ENCODE results near the gene SAMD13. TPM values are rescaled to one million over a fixed set of nuclear protein-coding genes. Genes with fewer than 3 reads are reported as not detected.

Gene SAMD13
- total RNA-seq, 4 donors from 2014 or later: 0.33 to 2.5 (median 2.1) TPM; not detected in 1

GRCh38 chr1:84344286-84344685 is 42.8 kb downstream of the SAMD13 start:
- no peak overlapping the region for H3K4me3 ChIP-seq
- DNase-seq (ENCODE audit: extremely low spot score): no peak
- intact Hi-C loops (cut with DNase I): no loop called here
- no peak overlapping the region for H3K27ac ChIP-seq (replicated peaks in 1 of 4)
- H3K36me3 ChIP-seq: no peaks in the 10 kb centered on the region
- TF ChIP-seq, protein P1, sequence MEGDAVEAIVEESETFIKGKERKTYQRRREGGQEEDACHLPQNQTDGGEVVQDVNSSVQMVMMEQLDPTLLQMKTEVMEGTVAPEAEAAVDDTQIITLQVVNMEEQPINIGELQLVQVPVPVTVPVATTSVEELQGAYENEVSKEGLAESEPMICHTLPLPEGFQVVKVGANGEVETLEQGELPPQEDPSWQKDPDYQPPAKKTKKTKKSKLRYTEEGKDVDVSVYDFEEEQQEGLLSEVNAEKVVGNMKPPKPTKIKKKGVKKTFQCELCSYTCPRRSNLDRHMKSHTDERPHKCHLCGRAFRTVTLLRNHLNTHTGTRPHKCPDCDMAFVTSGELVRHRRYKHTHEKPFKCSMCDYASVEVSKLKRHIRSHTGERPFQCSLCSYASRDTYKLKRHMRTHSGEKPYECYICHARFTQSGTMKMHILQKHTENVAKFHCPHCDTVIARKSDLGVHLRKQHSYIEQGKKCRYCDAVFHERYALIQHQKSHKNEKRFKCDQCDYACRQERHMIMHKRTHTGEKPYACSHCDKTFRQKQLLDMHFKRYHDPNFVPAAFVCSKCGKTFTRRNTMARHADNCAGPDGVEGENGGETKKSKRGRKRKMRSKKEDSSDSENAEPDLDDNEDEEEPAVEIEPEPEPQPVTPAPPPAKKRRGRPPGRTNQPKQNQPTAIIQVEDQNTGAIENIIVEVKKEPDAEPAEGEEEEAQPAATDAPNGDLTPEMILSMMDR (IDR thresholded peaks at IDR 0.05): no peak
- TF ChIP-seq EP300 (IDR thresholded peaks at IDR 0.05): no peak
- no peak for TF ChIP-seq POLR2A (IDR thresholded peaks at IDR 0.05; ENCODE audit: low read depth)
- TF ChIP-seq POLR2AphosphoS5 (IDR thresholded peaks at IDR 0.05): no peak
- H3K9me3 ChIP-seq: peaks cover 0 to 7% (median 0%) of the 10 kb centered on the region in 4 donors
- H3K4me1 ChIP-seq: no peaks in the 10 kb centered on the region
- 86% methylated on average over 1 of the region's 1 CpG for WGBS
- H3K27me3 ChIP-seq: no peaks in the 10 kb centered on the region

DNA sequence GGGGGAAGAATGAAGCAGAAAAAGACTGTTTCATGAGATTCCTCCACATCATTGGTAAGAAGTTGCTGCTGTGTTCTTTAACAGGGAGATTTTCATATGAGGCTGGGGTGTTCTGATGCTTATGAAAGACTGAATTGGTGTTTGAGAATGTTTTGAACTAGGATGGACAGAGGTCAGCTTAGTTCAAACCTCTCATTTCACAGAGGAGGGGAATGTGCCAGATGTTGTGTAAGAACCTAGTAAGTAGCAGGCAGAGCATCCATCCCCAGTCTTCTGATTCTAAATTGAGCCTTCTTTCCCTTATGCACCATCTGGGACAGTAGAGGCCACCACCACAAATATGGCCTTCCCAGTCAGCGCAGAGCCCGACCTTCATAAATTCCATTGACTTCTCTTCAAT is 43.7 kb downstream of the SAMD13 start:
- no peaks in the 10 kb centered on the region for H3K4me1 ChIP-seq
- TF ChIP-seq, protein P1 (IDR thresholded peaks at IDR 0.05): no peak
- no peak for TF ChIP-seq POLR2A (IDR thresholded peaks at IDR 0.05; ENCODE audit: low read depth)
- no peak for TF ChIP-seq POLR2AphosphoS5 (IDR thresholded peaks at IDR 0.05)
- H3K27me3 ChIP-seq: no peaks in the 10 kb centered on the region
- H3K9me3 ChIP-seq: peaks cover 0 to 7% (median 0%) of the 10 kb centered on the region in 4 donors
- no peak for DNase-seq (ENCODE audit: extremely low spot score)
- WGBS: 98% methylated on average over 2 of the region's 2 CpGs
- no peak overlapping the region for H3K27ac ChIP-seq (replicated peaks in 1 of 4)
- H3K36me3 ChIP-seq: no peaks in the 10 kb centered on the region
- intact Hi-C loops (cut with DNase I): no loop called here
- H3K4me3 ChIP-seq: no peak overlapping the region

GRCh38 chr1:84347271-84347931 is 45.9 kb downstream of the SAMD13 start:
- intact Hi-C loops (cut with DNase I): no loop called here
- 57% methylated on average over 6 of the region's 6 CpGs for WGBS
- no peaks in the 10 kb centered on the region for H3K36me3 ChIP-seq
- no peak overlapping the region for H3K4me3 ChIP-seq
- H3K27me3 ChIP-seq: no peaks in the 10 kb centered on the region
- no peaks in the 10 kb centered on the region for H3K4me1 ChIP-seq
- no peak overlapping the region for H3K27ac ChIP-seq (replicated peaks in 1 of 4)
- peaks cover 0 to 2% (median 0%) of the 10 kb centered on the region in 4 donors for H3K9me3 ChIP-seq
- TF ChIP-seq POLR2AphosphoS5 (IDR thresholded peaks at IDR 0.05) (no peak), POLR2A (IDR thresholded peaks at IDR 0.05; ENCODE audit: low read depth) (no peak), EP300 (IDR thresholded peaks at IDR 0.05) (no peak)
- TF ChIP-seq, protein P1 (IDR thresholded peaks at IDR 0.05): no peak
- no peak for DNase-seq (ENCODE audit: extremely low spot score)

DNA sequence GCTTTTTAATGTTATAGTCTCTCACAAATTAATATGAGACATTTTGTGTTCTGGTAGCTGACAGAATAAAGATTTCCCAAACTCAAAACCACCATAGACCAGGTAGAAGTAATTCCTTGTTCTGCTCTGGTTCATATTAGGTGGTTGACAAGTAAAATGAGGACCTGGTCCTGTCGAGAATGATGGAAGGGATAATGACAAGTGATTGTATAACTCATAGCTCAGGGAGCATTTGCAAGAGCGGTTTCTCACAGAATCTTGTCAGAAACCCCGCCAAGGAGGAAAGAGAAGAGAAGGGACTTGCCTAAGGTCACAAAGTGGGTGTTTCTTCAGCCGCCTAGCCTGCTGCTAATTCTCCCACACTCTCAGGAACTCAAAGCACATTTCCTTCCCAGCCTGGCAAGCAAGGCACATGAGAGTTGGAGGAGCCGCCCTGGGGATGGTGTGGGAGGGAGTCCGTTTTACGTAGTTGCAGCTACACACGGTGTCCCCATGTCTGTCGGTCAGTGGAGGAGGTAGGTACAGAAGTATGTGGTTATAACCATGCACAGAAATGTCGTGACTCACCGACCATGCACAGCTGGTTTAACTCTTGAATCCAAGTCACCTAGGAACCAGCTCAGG is 46.5 kb downstream of the SAMD13 start:
- H3K4me3 ChIP-seq: no peak overlapping the region
- no peaks in the 10 kb centered on the region for H3K9me3 ChIP-seq
- no peaks in the 10 kb centered on the region for H3K36me3 ChIP-seq
- no peak for DNase-seq (ENCODE audit: extremely low spot score)
- no peak overlapping the region for H3K27ac ChIP-seq (replicated peaks in 1 of 4)
- intact Hi-C loops (cut with DNase I): no loop called here
- 81% methylated on average over 11 of the region's 11 CpGs for WGBS
- no peaks in the 10 kb centered on the region for H3K27me3 ChIP-seq
- peaks cover 0 to 3% (median under 1%) of the 10 kb centered on the region in 4 donors for H3K4me1 ChIP-seq
- no peak for TF ChIP-seq POLR2AphosphoS5 (IDR thresholded peaks at IDR 0.05)
- TF ChIP-seq, protein P1 (IDR thresholded peaks at IDR 0.05): no peak
- no peak for TF ChIP-seq POLR2A (IDR thresholded peaks at IDR 0.05; ENCODE audit: low read depth)
- no peak for TF ChIP-seq EP300 (IDR thresholded peaks at IDR 0.05)
